K562 (cell line): Measurements from ENCODE around the gene CBY3. TPM values are rescaled to one million over a fixed set of nuclear protein-coding genes. Genes with fewer than 3 reads are reported as not detected.
A peak's percentile ranks its signal among the peaks of the same experiment; 100 is the strongest.

Source experiments
- CC2D1A ChIP-seq: fragments of 450-650 bp; IDR thresholded peaks from 2 replicates; pipeline ENCODE4 v1.6.1; 2017; ENCODE audit warnings: mild to moderate bottlenecking
- CHCHD3 ChIP-seq: fragments of 250-450 bp; sonication (Bioruptor Pico); IDR thresholded peaks from 2 replicates; pipeline ENCODE4 v2.1.2; 2022; ENCODE audit warnings: mild to moderate bottlenecking
- COPS2 ChIP-seq: fragments of 450-650 bp; conservative IDR thresholded peaks from 2 replicates; pipeline ENCODE4 v1.6.1; 2016; ENCODE audit warnings: mild to moderate bottlenecking, moderate library complexity
- GMEB1 ChIP-seq: fragments of 250-450 bp; sonication (Bioruptor Pico); IDR thresholded peaks from 2 replicates; pipeline ENCODE4 v1.4.0; 2020; ENCODE audit warnings: mild to moderate bottlenecking
- HDAC6 ChIP-seq: IDR thresholded peaks from 2 replicates; pipeline ENCODE4 v1.6.1; 2012; ENCODE audit warnings: low read depth, mild to moderate bottlenecking, control low read depth, inconsistent platforms, low read length, moderate library complexity
- HDAC8 ChIP-seq: fragments of 450-650 bp; IDR thresholded peaks from 2 replicates; pipeline ENCODE4 v1.6.1; 2016; ENCODE audit warnings: mild to moderate bottlenecking, missing genetic modification characterization, moderate library complexity, missing compliant biosample characterization
- KAT8 ChIP-seq: fragments of 450-650 bp; IDR thresholded peaks from 2 replicates; pipeline ENCODE4 v1.6.1; 2016; ENCODE audit warnings: low read depth, mild to moderate bottlenecking
- KDM5B ChIP-seq: fragments of 200-600 bp; sonication (generic); IDR thresholded peaks from 2 replicates; pipeline ENCODE4 v1.6.1; 2012; ENCODE audit warnings: low read depth, mild to moderate bottlenecking, moderate library complexity, low read length, control low read depth, inconsistent platforms; ENCODE audit not compliant: insufficient replicate concordance
- KHSRP ChIP-seq: fragments of 450-650 bp; IDR thresholded peaks from 2 replicates; pipeline ENCODE4 v1.6.1; 2017
- NCOA1 ChIP-seq: fragments of 450-650 bp; IDR thresholded peaks from 2 replicates; pipeline ENCODE4 v1.6.1; 2016; ENCODE audit warnings: low read depth
- NONO ChIP-seq, 2 experiments: fragments of 200-400 bp in 1 of 2; fragments of 450-650 bp in 1 of 2; formaldehyde crosslinking in 1 of 2; IDR thresholded peaks; 2 replicates each; pipeline ENCODE4 v1.6.1; 2017; ENCODE audit warnings: low read depth in 2 of 2, mild to moderate bottlenecking in 2 of 2, moderate library complexity in 2 of 2, low read length in 1 of 2
- RBM34 ChIP-seq: fragments of 200-400 bp; formaldehyde crosslinking; IDR thresholded peaks from 2 replicates; pipeline ENCODE4 v1.6.1; 2018; ENCODE audit warnings: low read length, borderline replicate concordance; ENCODE audit not compliant: insufficient read depth
- RUNX1 ChIP-seq: sonication (generic); IDR thresholded peaks from 2 replicates; pipeline ENCODE4 v1.6.1; 2016; ENCODE audit warnings: antibody characterized with exemption, low read depth
- TAF1 ChIP-seq: IDR thresholded peaks from 2 replicates; pipeline ENCODE4 v1.6.1; 2011; ENCODE audit warnings: mild to moderate bottlenecking, low read length, moderate library complexity; ENCODE audit not compliant: insufficient read depth, control insufficient read depth, severe bottlenecking; ENCODE audit errors: extremely low read depth
- TCFL5 ChIP-seq: fragments of 250-450 bp; sonication (Bioruptor Pico); conservative IDR thresholded peaks from 2 replicates; pipeline ENCODE4 v1.6.1; 2021; ENCODE audit warnings: mild to moderate bottlenecking, moderate library complexity, matching md5 sums
- TEAD1 ChIP-seq, 2 experiments: fragments of 450-650 bp in 1 of 2; sonication (generic) in 1 of 2; formaldehyde crosslinking; IDR thresholded peaks; 2 replicates each; pipeline versions ENCODE4 v1.4.0 to v1.8.0; 2020 to 2022; ENCODE audit warnings: mild to moderate bottlenecking in 2 of 2, missing genetic modification reagents in 1 of 2
- THRB ChIP-seq: fragments of 450-650 bp; formaldehyde crosslinking; conservative IDR thresholded peaks from 2 replicates; pipeline ENCODE4 v1.4.0; 2022; ENCODE audit warnings: mild to moderate bottlenecking, missing genetic modification characterization
- ZFPM2 ChIP-seq: fragments of 250-450 bp; sonication (Bioruptor Pico); IDR thresholded peaks from 2 replicates; pipeline ENCODE4 v1.5.1; 2022; ENCODE audit warnings: mild to moderate bottlenecking
- ZNF696 ChIP-seq: fragments of 250-450 bp; sonication (Bioruptor Pico); conservative IDR thresholded peaks from 2 replicates; pipeline ENCODE4 v1.4.0; 2020; ENCODE audit warnings: mild to moderate bottlenecking, moderate library complexity
- polyA plus RNA-seq, 8 experiments: library from polyadenylated mRNA; depleted of rRNA in 4 of 8; stranded (reverse) in 5 of 8; unstranded in 3 of 8; fragments of >200 nt; fragmentation: Nextera tagmentation in 2 of 8; fragmentation: Illumina TruSeq in 1 of 8; extraction: Ambion mirVana in 2 of 8; extraction: Trizol in 1 of 8; gene quantifications; 2 replicates each; pipeline versions ENCODE4 v1.2.1 to v1.2.3, GENCODE V29; 2011 to 2014; ENCODE audit warnings: inconsistent platforms in 1 of 8, missing spikeins in 1 of 8
- total RNA-seq, 7 experiments: library from RNA; depleted of rRNA in 6 of 7; stranded (reverse); fragments of >200 nt in 6 of 7; fragmentation: Illumina TruSeq in 2 of 7; extraction: Trizol in 2 of 7; gene quantifications; 2 replicates each; pipeline versions ENCODE4 v1.2.1 to v1.2.3, GENCODE V29; 2011 to 2021; ENCODE audit warnings: low replicate concordance in 1 of 7
- TF ChIP-seq, protein P1 (sequence below): sonication (generic); formaldehyde crosslinking; IDR thresholded peaks from 2 replicates; pipeline ENCODE4 v1.8.1; 2023; ENCODE audit warnings: mild to moderate bottlenecking, missing genetic modification reagents
- TF ChIP-seq, protein P2 (sequence below): fragments of 250-450 bp; sonication (Bioruptor Pico); IDR thresholded peaks from 2 replicates; pipeline ENCODE4 v1.8.0; 2022; ENCODE audit warnings: inconsistent platforms

The CBY3 gene
- total and polyA plus RNA-seq, 9 of the 15 experiments (the other 6 are each of a cell fraction or from before 2014, with no cell fraction given), result not detected

DNA sequence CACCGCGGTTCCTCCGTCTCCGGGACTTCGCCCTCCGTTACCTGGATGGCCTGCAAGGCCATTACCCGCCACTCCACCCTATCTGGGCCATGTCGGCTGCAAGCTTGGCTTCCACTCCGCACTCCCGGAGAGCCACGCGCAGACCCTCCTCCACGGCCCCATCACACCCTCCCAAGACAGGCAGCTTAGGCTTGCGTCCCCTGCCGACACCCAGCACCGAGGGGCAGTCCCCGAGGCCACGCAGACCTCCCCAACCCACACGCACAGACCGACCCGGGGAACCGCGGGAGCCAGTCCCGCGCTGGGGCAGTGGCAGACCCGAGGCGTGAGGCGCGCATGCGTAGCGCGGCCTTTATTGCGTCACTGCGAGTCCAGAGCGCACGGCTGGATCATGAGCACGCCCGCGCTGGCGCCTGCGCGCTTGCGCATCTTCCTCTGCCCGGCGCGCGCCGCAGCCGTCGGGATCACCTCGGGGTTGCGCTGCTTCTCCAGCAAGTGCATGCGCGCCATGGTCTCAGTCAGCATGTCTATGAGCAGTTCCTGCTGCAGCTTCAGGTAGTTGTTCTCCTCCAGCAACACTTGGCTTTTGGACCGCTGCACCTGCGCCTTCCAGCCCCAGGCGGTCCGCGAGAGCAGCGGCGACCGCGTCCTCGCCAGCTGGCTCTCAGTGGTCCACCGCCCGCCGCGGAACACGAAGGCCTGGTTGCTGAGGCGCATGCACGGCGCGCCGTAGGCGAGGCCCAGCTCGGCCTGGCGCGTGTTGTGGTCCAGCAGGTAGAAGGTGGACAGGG, 2.4 kb downstream of the CBY3 start (continued):
- TF ChIP-seq THRB (CRISPR knock-in tag), result peak; percentile 88
- TF ChIP-seq TAF1, result peak; percentile 81
- no peak for TF ChIP-seq HDAC6
- TF ChIP-seq CHCHD3 (CRISPR knock-in tag), result no peak
- no peak; the same call in 1 of the 2 replicates for TF ChIP-seq NCOA1
- TF ChIP-seq, protein P1, sequence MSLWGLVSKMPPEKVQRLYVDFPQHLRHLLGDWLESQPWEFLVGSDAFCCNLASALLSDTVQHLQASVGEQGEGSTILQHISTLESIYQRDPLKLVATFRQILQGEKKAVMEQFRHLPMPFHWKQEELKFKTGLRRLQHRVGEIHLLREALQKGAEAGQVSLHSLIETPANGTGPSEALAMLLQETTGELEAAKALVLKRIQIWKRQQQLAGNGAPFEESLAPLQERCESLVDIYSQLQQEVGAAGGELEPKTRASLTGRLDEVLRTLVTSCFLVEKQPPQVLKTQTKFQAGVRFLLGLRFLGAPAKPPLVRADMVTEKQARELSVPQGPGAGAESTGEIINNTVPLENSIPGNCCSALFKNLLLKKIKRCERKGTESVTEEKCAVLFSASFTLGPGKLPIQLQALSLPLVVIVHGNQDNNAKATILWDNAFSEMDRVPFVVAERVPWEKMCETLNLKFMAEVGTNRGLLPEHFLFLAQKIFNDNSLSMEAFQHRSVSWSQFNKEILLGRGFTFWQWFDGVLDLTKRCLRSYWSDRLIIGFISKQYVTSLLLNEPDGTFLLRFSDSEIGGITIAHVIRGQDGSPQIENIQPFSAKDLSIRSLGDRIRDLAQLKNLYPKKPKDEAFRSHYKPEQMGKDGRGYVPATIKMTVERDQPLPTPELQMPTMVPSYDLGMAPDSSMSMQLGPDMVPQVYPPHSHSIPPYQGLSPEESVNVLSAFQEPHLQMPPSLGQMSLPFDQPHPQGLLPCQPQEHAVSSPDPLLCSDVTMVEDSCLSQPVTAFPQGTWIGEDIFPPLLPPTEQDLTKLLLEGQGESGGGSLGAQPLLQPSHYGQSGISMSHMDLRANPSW (CRISPR knock-in tag), result no peak
- peak; percentile 81 for TF ChIP-seq GMEB1 (CRISPR knock-in tag)
- TF ChIP-seq CC2D1A, result no peak
- TF ChIP-seq KHSRP, result no peak
- no peak for TF ChIP-seq COPS2
- TF ChIP-seq NONO (IDR thresholded peaks at IDR 0.05; ENCODE audit: low read depth in 2 of 2, low read length in 1 of 2), result peak in 1 of 2 experiments; percentile 10; a peak in 1 of 4 replicates
- no peak for TF ChIP-seq KAT8
- 0 out of 2 replicates have a peak, but pooled peaks have one; percentile 60 for TF ChIP-seq ZFPM2 (CRISPR knock-in tag)
- TF ChIP-seq, protein P2, sequence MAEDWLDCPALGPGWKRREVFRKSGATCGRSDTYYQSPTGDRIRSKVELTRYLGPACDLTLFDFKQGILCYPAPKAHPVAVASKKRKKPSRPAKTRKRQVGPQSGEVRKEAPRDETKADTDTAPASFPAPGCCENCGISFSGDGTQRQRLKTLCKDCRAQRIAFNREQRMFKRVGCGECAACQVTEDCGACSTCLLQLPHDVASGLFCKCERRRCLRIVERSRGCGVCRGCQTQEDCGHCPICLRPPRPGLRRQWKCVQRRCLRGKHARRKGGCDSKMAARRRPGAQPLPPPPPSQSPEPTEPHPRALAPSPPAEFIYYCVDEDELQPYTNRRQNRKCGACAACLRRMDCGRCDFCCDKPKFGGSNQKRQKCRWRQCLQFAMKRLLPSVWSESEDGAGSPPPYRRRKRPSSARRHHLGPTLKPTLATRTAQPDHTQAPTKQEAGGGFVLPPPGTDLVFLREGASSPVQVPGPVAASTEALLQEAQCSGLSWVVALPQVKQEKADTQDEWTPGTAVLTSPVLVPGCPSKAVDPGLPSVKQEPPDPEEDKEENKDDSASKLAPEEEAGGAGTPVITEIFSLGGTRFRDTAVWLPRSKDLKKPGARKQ (CRISPR knock-in tag), result peak; percentile 99
- no peak; a peak in 1 of 4 replicates for TF ChIP-seq TEAD1 (CRISPR knock-in tag; IDR thresholded peaks at IDR 0.05)
- no peak for TF ChIP-seq ZNF696 (CRISPR knock-in tag)
- no peak for TF ChIP-seq RUNX1
- TF ChIP-seq HDAC8 (tag), result peak; percentile 67; the same call in 1 of the 2 replicates
- TF ChIP-seq RBM34, result no peak
- TF ChIP-seq KDM5B, result peak; percentile 88
- no peak for TF ChIP-seq TCFL5 (CRISPR knock-in tag)
